Glomerular endothelial cell (primary cell): ENCODE results near the gene TEX13D. TPM values are rescaled to one million over a fixed set of nuclear protein-coding genes. Genes with fewer than 3 reads are reported as not detected.

Experiments used
- DNase-seq: peaks from one replicate; pipeline ENCODE4 v3.0.0-alpha.2; 2011; ENCODE audit warnings: low read depth, low spot score; ENCODE audit errors: extremely low read depth
- total RNA-seq: library from RNA; depleted of rRNA; stranded (reverse); fragments of >200 nt; gene quantifications from 2 replicates; pipeline ENCODE4 v1.2.3, GENCODE V29; 2015

TEX13D gene
- total RNA-seq, 1 donor from 2014 or later = not detected

DNA sequence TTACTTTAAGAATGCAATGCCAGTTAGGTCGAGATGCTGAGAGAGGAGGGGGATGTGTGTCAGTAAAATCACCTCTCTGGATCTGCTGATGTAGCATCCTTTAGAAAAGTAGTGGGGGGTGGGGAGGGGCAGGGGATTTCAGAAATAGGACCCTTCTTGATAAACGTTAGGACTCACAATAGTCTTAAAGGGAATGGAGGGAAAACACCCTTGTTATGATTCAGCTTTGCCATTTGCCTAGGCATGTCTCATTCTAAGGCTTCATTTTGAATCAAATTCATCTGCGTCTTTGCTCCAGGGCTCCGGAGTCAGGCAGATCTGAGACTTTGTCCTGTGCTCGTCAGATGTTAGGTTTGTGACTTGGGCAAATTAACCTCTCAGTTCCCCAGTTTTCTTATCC, 14.8 kb downstream of the TEX13D start:
- DNase-seq = no peak

DNA sequence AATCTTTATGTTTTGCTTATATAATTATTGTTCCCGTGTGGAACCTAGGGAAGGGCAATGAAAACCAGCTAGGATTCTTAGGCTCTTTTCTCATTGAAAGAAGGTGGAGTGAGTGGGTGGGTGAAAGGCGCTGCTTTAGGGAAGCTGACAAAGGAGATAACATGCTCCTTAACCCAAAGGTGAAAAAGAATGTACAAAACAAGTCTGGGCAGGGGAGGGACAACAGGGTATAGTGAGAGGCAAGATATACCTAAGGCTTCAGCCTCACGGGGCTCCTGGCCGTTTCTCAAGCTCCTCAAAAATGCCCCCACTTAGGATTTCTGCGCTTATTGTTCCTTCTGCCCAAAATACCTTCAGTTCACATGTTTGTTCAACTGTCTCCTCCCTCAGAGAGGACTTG, 15.7 kb downstream of the TEX13D start:
- DNase-seq = no peak

DNA sequence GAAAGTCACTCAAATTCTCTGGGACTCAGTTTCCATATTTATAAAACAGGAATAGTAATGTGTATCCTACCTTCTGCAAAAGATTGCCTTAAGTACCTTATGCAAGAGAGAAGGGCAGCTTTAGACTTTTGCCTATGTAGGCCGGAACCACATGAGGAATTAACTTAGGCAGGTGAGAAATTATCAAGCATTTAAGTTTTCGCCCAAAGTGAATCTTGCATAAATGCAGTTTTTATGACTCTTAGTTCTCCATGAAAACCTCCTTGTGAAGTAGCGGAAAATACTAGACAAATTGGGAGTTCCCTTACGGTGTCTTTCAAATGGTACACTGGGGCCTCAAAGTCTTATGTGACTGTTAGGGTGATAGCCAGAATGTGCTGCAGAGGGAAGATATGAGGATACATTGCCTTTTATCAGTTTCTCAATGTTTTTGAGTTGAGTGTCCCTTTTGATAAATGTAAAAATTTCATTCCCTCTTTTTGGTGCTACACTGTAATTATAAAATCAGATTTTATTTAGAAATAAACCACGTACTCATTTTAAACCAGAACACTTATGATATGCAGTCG, 16.5 kb downstream of the TEX13D start:
- DNase-seq = no peak

DNA sequence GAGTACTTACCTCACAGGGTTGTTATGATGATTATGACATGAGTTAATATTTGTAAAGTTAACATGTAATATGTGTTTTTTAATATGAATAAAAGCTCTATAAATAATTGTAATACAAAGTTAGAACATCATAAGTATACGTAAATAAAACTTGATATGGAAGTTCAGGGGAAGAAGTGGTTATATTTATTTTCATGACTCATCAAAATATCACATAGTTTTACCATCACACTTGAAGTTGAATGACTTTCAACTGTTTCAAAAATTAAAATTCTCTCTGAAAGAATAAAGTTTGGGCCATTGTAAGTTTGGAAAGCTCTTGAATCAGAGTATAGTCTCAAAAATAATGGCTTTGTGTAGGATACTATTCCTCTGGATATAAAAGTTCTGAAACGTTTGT, 22.2 kb downstream of the TEX13D start:
- no peak for DNase-seq

DNA sequence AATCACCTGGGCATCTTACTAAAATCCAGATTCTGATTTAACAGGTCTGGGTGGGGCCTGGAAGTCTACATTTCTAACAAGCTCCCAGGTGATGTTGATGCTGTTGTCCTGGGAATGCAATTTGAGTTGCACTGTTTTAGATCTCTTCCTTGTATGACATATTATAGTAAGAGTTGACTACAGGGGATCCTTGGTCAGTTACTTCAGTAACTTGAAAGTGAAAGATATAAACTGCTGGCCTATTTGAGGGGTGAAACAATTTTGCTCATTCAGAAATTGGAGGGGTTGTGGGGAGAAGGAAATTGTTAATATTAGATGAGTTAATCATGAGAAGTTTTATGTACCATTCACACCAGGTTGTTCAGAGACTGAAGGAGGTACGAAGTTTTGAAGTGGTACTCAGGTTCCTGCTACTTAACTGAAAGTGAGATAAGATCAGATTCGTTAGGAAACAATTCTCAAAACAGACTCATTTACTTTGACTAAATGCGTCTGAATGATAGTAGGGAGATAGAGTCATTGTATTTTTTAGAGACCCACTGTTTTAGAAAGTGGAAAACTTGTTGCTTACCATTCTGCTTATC, 26.4 kb downstream of the TEX13D start:
- no peak for DNase-seq

DNA sequence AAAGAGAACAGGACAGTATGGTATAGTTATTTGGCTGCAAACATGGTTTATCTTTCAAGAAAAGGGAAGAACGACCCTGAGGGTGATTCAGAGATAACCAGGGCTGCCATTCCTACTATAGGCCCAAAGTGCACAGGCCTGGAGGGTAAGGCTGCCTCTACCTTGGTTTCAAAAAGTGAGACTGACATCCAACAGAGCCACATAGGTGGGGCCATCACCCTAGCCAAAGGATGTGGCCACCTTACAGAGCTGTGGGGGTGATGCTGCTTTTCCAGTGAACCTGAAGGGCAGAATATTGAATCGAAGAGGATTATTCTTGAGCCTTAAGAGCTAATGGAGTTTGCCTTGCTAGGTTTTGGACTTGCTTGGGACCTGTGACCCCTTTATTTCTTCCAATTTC, 29.6 kb downstream of the TEX13D start:
- DNase-seq = no peak

DNA sequence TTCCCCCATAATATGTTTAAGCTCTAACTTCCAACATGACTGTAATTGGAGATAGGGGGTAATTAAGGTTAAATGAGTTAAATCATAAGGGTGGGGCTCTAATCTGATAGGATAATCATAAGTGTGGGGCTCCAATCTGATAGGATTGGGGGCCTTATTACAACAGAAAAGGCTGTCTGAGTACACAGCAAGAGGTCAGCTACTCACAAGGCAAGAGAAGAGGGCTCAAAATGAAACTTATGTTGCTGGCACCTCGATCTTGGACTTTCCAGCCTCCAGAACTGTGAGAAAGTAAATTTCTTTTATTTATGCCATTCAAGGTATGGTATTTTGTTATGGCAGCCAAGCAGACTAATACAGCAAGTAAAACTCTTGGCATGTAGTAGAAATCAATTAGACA, 30.3 kb downstream of the TEX13D start:
- no peak for DNase-seq

DNA sequence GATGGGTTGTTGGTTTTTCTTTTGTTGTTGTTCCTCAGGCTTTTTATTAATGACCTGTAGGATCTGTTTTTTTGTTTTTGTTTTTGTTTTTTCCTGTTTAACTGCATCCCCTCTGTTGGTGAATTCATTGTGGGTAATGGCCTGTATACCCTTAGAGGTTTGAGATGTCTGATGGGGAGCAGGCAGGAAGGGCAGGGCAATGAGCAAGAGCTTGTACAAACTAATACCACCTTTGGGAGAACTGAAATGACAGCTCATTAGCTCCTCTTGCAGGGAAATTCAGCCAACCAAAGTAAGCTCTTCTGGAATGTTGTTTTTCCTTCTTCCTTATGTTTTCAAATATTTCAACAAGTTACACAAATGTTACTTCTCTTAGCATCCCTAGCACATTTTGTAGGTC, 37.3 kb downstream of the TEX13D start:
- DNase-seq = no peak

DNA sequence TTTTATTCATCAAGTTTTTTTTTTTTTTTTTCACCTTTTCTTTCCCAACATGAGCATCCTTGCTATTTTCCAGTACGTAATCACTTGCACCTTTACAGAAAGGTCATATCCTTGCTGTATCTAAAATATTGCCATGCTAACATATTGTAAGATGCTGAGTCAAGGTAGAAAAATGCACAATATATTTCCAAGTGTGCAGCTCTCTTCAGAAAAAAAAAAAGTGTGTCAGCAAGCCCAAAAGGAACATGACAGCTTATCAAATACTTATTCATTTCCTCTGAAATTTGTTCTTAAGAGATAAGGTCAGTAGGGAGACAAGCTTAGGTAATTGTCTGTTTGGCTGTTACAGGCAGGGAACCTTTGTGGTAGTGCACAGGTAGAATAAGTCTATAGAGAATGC, 40.9 kb downstream of the TEX13D start:
- no peak for DNase-seq

DNA sequence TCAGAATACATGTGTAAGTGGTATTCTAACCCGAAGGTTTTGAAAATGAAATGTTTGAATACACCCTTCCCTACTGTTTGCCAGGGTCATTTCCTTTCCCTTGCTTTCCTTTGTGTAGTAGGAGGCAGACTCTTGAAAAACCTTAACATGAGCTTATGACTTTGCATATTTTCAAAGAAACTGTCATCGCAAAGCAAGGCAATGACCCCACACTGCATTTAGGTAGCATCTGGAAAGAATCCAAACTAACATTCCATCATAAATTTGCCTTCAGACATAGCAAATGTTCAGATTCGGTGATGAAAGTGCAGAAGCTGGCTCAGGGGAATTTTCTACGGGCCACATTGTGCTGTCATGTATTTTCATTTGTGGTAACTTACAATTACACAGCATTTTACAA, 46.2 kb downstream of the TEX13D start:
- DNase-seq = no peak

DNA sequence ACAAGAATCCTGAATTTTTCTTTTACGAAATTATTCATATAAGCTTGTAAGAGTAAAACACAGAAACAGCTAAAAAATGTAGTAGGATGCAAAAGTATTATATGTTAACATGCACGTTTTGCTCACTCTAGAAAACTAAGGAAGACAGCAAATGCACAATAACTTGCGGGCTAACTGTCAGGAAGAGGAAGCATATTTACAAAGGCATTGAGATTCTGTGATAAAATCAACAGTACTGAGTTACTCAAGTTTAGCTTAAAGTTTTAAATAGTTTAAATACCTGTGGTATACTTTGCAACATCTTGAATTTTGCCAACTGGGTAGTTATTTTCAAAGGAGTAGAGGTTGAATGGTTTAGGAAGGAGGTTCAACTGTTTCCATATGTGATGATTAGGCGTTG, 50.9 kb downstream of the TEX13D start:
- DNase-seq = no peak

DNA sequence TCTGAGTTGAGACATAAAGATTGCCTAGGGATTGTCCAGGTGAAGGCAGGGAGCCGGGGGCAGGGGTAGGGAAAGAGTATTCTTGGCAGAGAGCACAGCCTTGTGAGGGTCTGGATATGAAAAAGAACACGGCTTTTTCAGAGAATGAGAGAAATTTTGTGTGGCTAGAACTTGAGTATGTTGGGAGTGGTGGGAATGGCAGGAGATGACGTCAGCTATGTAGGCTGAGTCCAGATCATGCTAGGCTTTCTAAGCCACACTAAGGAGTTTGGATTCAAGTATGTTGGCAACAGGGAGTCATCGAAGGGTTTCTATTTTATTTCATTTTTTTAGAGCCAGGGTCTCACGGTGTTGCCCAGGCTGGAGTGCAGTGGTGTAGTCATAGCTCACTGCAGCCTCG, 53.9 kb downstream of the TEX13D start:
- DNase-seq = no peak

Other genes with a start within 250 kb of the TEX13D start
- gene SH2D1A, start 13.9 kb downstream of the TEX13D start, total RNA-seq = not detected in 2 replicates